Measurements from ENCODE around the gene CISH. TPM values are rescaled to one million over a fixed set of nuclear protein-coding genes. Genes with fewer than 3 reads are reported as not detected.

The CISH gene
- total RNA-seq, 1 donor from 2014 or later, result 1.8 TPM

GRCh38 chr3:50582083-50582482 lies 29.5 kb downstream of the CISH start:
- DNase-seq (ENCODE audit: low spot score), result no peak

DNA sequence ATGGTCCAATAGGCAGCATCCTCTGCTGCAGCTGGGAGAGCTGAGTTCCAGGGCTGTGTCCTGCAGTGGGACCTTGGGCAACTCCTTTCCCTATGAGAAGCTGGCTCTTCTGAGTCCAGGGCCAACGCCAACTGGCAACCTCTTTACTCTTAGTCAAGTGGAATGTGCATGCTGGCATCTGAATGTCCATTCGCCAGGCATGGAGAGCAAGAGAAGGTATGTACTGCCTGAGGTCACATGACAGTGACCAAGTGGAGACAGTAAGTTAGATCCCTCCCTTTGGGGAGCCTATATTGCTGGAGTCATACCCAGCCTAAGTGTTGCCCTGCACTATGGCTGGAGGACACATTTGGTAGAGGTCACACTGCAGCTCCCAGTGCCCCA lies 30.1 kb downstream of the CISH start:
- H3K36me3 Mint-ChIP-seq (ENCODE audit: low read depth), result peaks cover 9% of the 10 kb centered on the region
- H3K4me3 Mint-ChIP-seq (ENCODE audit: unreplicated experiment), result no peak overlapping the region
- peaks cover 5% of the 10 kb centered on the region for H3K4me1 Mint-ChIP-seq (ENCODE audit: low read depth)
- H3K27ac Mint-ChIP-seq (ENCODE audit: unreplicated experiment), result no peak overlapping the region
- DNase-seq (ENCODE audit: low spot score), result no peak
- H3K9me3 Mint-ChIP-seq (ENCODE audit: low read depth), result no peaks in the 10 kb centered on the region
- H3K27me3 Mint-ChIP-seq (ENCODE audit: low read depth), result no peaks in the 10 kb centered on the region
- TF ChIP-seq CTCF (IDR thresholded peaks at IDR 0.05), result no peak

More at GRCh38 chr3:50582083-50582482, 29.5 kb downstream of the CISH start:
- Mint-ChIP-seq H3K36me3 (ENCODE audit: low read depth) (peaks cover 9% of the 10 kb centered on the region), H3K4me3 (ENCODE audit: unreplicated experiment) (no peak overlapping the region), H3K27ac (ENCODE audit: unreplicated experiment) (no peak overlapping the region), H3K4me1 (ENCODE audit: low read depth) (peaks cover 5% of the 10 kb centered on the region), H3K27me3 (ENCODE audit: low read depth) (no peaks in the 10 kb centered on the region), H3K9me3 (ENCODE audit: low read depth) (no peaks in the 10 kb centered on the region)
- no peak for TF ChIP-seq CTCF (IDR thresholded peaks at IDR 0.05)

DNA sequence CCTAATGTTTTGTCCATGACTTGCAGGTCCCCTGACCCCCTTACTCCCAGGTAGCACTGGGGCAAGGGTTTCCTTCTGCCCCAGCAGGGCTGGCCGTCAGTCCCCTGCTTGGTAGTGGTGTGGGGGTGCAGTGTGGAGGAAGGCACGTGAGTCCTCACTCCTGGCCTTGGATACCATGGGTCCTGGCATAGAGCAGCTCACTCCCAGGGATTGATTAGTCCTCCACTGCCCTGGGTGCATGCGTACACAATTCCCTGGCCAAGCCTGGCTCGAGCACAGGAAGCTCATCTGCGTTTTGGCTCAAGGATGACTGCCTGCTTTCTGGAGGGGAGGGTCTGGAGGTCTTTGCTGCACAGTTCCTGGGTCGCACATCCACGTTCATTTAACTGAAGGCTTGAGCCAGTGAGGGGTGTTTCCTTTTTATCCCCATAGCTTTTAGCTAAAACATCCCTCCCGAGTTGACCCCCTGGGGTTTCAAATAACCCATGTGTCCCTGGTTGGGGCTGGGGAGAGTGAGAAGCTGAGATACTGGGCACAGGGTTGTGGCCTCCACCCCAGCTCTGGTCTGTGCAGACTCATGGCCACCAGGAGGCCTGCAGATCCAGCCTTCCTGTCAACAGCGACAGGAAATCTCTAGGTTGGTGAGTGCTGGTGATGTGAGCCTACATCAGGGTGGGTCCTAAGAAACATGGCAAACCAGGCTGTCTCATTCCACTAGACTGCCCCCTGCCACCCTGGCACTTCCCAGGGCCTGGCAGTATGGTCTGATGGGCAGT lies 30.7 kb downstream of the CISH start:
- DNase-seq (ENCODE audit: low spot score), result no peak
- no peak for TF ChIP-seq CTCF (IDR thresholded peaks at IDR 0.05)

DNA sequence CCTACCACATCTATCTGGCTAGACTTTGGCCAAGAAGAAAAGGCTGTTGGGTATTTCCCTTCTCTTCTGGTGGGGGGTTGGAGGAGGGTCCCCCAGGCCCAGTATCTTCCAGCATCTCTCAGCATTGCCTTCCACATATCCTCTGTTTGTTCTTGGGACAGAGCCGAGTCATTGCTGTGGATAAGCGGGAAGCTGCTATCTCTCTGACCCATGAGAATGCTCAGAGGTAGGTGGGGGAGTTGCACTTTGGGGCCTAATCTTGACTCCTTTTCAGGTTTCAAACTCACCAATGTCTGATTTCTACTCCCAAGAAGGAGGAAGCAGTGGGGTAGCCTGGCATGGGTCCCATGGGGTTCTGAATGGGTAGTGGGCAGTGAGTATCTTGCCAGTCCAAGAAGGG lies 34.2 kb downstream of the CISH start:
- no peaks in the 10 kb centered on the region for H3K27me3 Mint-ChIP-seq (ENCODE audit: low read depth)
- H3K9me3 Mint-ChIP-seq (ENCODE audit: low read depth), result no peaks in the 10 kb centered on the region
- no peak overlapping the region for H3K4me3 Mint-ChIP-seq (ENCODE audit: unreplicated experiment)
- no peaks in the 10 kb centered on the region for H3K4me1 Mint-ChIP-seq (ENCODE audit: low read depth)
- TF ChIP-seq CTCF (IDR thresholded peaks at IDR 0.05), result no peak
- DNase-seq (ENCODE audit: low spot score), result no peak
- H3K27ac Mint-ChIP-seq (ENCODE audit: unreplicated experiment), result no peak overlapping the region
- H3K36me3 Mint-ChIP-seq (ENCODE audit: low read depth), result peaks cover 6% of the 10 kb centered on the region

More for the DNA sequence above, 30.7 kb downstream of the CISH start:
- peaks cover 5% of the 10 kb centered on the region for H3K4me1 Mint-ChIP-seq (ENCODE audit: low read depth)
- H3K27ac Mint-ChIP-seq (ENCODE audit: unreplicated experiment), result no peak overlapping the region
- H3K4me3 Mint-ChIP-seq (ENCODE audit: unreplicated experiment), result no peak overlapping the region
- peaks cover 9% of the 10 kb centered on the region for H3K36me3 Mint-ChIP-seq (ENCODE audit: low read depth)
- H3K9me3 Mint-ChIP-seq (ENCODE audit: low read depth), result no peaks in the 10 kb centered on the region
- no peaks in the 10 kb centered on the region for H3K27me3 Mint-ChIP-seq (ENCODE audit: low read depth)

DNA sequence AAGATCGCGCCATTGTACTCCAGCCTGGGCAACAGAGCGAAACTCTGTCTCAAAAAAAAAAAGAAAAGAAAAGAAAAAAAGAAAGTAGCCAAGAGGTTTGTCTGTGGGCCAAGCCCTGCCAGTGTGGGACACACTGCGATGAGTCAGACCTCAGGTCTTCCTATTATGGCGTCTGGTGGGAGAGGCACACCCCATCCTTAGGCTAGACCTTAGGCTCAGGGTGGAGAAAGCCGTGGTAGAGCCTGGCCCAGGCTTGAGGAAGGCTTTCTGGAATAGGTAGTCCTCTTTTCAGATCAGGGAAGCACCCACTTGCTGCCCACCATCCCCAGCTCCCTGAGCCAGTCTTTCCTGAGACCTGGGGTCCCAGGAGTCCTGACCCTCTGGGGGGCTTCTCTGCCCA lies 36.2 kb downstream of the CISH start:
- H3K4me1 Mint-ChIP-seq (ENCODE audit: low read depth), result peaks cover 11% of the 10 kb centered on the region
- DNase-seq (ENCODE audit: low spot score), result no peak
- peaks cover 4% of the 10 kb centered on the region for H3K36me3 Mint-ChIP-seq (ENCODE audit: low read depth)
- H3K27me3 Mint-ChIP-seq (ENCODE audit: low read depth), result no peaks in the 10 kb centered on the region
- no peak overlapping the region for H3K27ac Mint-ChIP-seq (ENCODE audit: unreplicated experiment)
- no peaks in the 10 kb centered on the region for H3K9me3 Mint-ChIP-seq (ENCODE audit: low read depth)
- no peak for TF ChIP-seq CTCF (IDR thresholded peaks at IDR 0.05)
- H3K4me3 Mint-ChIP-seq (ENCODE audit: unreplicated experiment), result no peak overlapping the region
